AG04450 (cell line): ENCODE data around the gene ZNF599. TPM values are rescaled to one million over a fixed set of nuclear protein-coding genes. Genes with fewer than 3 reads are reported as not detected.

Source experiments
- CTCF ChIA-PET: fragments of 300-600, 350-600 bp; formaldehyde crosslinking; extraction: SDS; loops from one replicate; lab custom pipeline; 2022; ENCODE audit warnings: antibody characterized with exemption, inconsistent platforms; lab: Charles Lee
- POLR2A ChIA-PET: fragments of 350-600 bp; formaldehyde crosslinking; extraction: SDS; loops from one replicate; lab custom pipeline; 2021; ENCODE audit warnings: antibody characterized with exemption, inconsistent platforms; lab: Yijun Ruan, JAX
- DNase-seq: peaks from one replicate; pipeline ENCODE4 v3.0.0-alpha.2; 2011; ENCODE audit warnings: low read depth, low spot score
- H3K27ac ChIP-seq: one replicate; pipeline ENCODE4 v1.5.1; 2012; ENCODE audit warnings: low read depth, low read length, control low read depth
- H3K27me3 ChIP-seq: one replicate; pipeline ENCODE4 v1.6.0; 2012; ENCODE audit warnings: low read length; ENCODE audit not compliant: control insufficient read depth, insufficient read depth
- H3K4me3 ChIP-seq: 2 replicates; pipeline ENCODE4 v1.5.1; 2011; ENCODE audit warnings: mild to moderate bottlenecking, low read depth, low read length, control low read depth
- H3K9me3 ChIP-seq: 2 replicates; pipeline ENCODE4 v1.5.1; 2012; ENCODE audit warnings: low read length; ENCODE audit not compliant: control insufficient read depth, insufficient read depth
- polyA plus RNA-seq: library from polyadenylated mRNA; depleted of rRNA; stranded (reverse); fragments of >200 nt; gene quantifications from 2 replicates; pipeline ENCODE4 v1.2.3, GENCODE V29; 2011
- TF ChIP-seq, protein P1 (sequence below): IDR thresholded peaks from 2 replicates; pipeline ENCODE4 v1.5.1; 2011; ENCODE audit warnings: low read depth, low read length, control low read depth, inconsistent platforms

ZNF599 gene
- polyA plus RNA-seq, 1 experiment, result 9.1 TPM

- H3K27ac ChIP-seq, result no peak overlapping the region
- no peaks in the 10 kb centered on the region for H3K27me3 ChIP-seq
- peaks cover 44% of the 10 kb centered on the region for H3K9me3 ChIP-seq
- POLR2A ChIA-PET, result no interaction called here
- DNase-seq, result no peak
- CTCF ChIA-PET, result no interaction called here
- no peak overlapping the region for H3K4me3 ChIP-seq
- TF ChIP-seq, protein P1, sequence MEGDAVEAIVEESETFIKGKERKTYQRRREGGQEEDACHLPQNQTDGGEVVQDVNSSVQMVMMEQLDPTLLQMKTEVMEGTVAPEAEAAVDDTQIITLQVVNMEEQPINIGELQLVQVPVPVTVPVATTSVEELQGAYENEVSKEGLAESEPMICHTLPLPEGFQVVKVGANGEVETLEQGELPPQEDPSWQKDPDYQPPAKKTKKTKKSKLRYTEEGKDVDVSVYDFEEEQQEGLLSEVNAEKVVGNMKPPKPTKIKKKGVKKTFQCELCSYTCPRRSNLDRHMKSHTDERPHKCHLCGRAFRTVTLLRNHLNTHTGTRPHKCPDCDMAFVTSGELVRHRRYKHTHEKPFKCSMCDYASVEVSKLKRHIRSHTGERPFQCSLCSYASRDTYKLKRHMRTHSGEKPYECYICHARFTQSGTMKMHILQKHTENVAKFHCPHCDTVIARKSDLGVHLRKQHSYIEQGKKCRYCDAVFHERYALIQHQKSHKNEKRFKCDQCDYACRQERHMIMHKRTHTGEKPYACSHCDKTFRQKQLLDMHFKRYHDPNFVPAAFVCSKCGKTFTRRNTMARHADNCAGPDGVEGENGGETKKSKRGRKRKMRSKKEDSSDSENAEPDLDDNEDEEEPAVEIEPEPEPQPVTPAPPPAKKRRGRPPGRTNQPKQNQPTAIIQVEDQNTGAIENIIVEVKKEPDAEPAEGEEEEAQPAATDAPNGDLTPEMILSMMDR, result no peak
Measured at GRCh38 chr19:34757441-34757840, 15.6 kb downstream of the ZNF599 start.

DNA sequence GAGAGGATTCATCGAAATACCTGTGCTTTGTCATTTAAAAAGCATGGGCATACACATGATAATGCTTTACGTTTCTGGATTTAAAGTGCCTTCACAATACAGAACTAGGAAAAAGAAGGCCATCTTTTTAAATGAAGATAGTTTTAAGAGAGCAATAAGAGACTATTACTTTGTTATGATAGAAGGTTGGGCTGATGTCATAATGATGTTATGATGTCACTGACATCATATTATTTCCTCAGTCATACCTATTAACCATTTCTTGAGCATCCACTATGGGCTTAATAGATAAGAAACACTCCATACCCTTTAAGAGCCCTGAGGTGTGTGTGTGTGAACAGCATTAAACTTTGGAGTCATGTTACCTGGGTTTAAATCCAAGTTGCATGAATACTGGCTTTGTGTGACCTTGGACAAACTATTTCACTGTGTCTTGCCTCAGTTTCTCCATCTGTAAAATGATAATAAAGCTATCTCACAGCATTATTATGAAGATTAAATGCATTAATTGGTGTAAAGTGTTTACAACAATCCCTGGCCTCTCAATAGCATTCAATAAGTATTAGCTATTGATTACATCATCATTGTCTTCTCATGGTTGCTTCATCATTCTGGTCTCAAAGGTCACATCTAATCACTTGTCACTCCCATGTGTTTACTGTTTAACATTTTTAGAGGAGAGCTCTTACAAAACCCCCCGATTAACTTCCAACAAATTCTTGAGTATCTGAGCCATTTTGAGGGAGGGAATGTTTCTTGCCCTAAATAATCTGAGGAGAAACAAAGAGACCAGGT, 27.9 kb downstream of the ZNF599 start:
- TF ChIP-seq, protein P1, result no peak
- H3K27ac ChIP-seq, result no peak overlapping the region
- peaks cover 9% of the 10 kb centered on the region; the same call in 1 of the 2 replicates for H3K9me3 ChIP-seq
- H3K27me3 ChIP-seq, result no peaks in the 10 kb centered on the region
- CTCF ChIA-PET, result interaction anchor here (1.3 kb wide), 1 partner anchor 32 kb away, joined by 3 read pairs; no protein-coding TSS in a partner anchor
- DNase-seq, result no peak
- POLR2A ChIA-PET, result no interaction called here
- H3K4me3 ChIP-seq, result no peak overlapping the region

DNA sequence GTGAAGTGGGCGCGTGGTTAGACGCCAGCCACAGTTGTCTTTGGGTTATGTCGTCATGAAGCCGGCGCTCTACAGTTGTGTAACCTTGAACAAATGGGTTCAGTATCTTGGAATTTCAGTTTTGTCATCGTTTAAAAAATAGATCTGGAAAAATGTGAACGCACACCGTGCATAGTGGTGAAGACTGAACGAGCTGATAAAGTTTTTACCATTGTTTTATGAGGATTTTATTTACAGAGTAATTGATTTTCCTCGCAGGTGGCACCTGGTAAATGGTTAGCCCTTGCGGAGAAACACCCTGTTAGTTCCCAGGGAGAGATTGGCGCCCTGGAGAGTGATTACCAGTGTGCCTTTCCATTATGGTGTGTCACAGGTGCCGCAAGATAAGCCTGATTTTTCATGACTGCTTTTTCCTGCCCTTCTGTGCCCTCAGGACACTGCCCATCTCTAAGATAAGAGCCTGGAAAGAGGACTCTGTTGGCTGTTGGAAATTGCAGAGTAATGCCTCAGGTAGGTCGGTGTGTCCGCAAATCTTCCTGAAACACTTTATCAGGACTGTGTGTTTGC, 38.4 kb downstream of the ZNF599 start:
- H3K4me3 ChIP-seq, result peak overlapping the region; percentile 82
- POLR2A ChIA-PET, result interaction anchor here (0.9 kb wide), 1 partner anchor 56 kb away, joined by 4 read pairs; no protein-coding TSS in a partner anchor
- peak; percentile 45 for DNase-seq
- H3K9me3 ChIP-seq, result peaks cover 6% of the 10 kb centered on the region
- H3K27ac ChIP-seq, result peak overlapping the region; percentile 93
- no peaks in the 10 kb centered on the region for H3K27me3 ChIP-seq
- CTCF ChIA-PET, result no interaction called here
- TF ChIP-seq, protein P1, result no peak

DNA sequence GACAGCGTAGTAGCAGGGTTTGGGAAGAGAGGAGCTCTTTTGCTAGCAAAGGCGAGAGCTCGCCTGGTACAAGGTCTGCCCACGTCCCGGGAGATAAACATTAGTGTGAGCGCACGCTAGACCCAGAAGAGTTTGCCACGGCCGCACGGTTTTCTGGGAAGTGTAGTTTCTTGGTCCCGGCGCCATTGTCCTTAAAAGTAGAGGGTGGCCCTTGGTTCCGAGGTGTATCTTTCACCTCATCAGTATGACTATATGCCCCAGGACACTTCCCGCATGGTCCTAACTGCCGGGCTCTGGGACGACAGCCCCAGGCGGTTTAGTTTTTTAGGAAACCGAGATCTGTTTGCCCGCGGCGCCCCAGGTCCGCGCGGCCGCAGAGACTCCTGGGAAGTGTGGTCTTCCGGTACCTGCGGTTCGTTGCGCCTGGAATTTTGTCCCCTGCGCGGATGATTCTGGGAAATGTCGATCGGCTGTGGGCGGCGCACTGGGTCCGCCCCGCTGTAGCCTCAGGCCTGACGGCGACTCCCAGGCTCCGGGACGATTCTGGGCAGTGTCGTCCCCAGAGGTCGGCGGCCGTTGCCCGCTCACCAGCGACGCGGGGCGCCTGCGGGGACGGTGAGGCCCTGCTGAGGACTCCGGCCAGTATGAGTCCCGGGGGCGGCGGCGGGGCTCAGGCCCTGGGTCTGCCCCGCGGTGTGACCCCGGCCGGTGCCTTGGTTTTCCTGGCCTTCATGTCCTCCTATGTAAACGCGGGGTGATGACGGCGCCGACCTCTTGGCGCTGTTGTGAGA, 39.1 kb downstream of the ZNF599 start, which contains the start of gene ZNF181:
ZNF181 (plus strand) TSS at position 498 of the 791 bp plus-strand sequence. CDS start 795 bp downstream, outside the sequence.
- no peaks in the 10 kb centered on the region for H3K27me3 ChIP-seq
- peak; percentile 63 for DNase-seq
- H3K4me3 ChIP-seq, result peak within 1 kb of the TSS; percentile 82
- peaks cover 6% of the 10 kb centered on the region for H3K9me3 ChIP-seq
- H3K27ac ChIP-seq, result peak within 1 kb of the TSS; percentile 93
- ChIA-PET CTCF (interaction anchor here (1.1 kb wide), 1 partner anchor 94 kb away, joined by 3 read pairs; no protein-coding TSS in a partner anchor), POLR2A (interaction anchor here (0.9 to 1.2 kb wide), 2 partner anchors 39 to 56 kb away, joined by 3 to 17 read pairs; partner anchors contain the start of genes SCGB2B2, ZNF302 and ZNF599)
- TF ChIP-seq, protein P1, result no peak
